RWPE1 (cell line): Measurements from ENCODE around the gene COA6.

Source experiments
- CTCF ChIA-PET: fragments of 350-600 bp; sonication (Branson Sonifier 250); formaldehyde crosslinking; extraction: SDS; loops from one replicate; lab custom pipeline; 2021; lab: Yijun Ruan, JAX
- POLR2A ChIA-PET: fragments of 400-600 bp; formaldehyde crosslinking; extraction: SDS; loops from one replicate; lab custom pipeline; 2020; ENCODE audit warnings: antibody characterized with exemption; ENCODE audit not compliant: low non-redundant PET; lab: Yijun Ruan, JAX
- DNase-seq: peaks from one replicate; pipeline ENCODE4 v3.0.0; 2012; ENCODE audit warnings: low spot score
- H3K27ac ChIP-seq: fragments of 450-650 bp; 2 replicates; pipeline ENCODE4 v1.5.1; 2017
- TF ChIP-seq, protein P1 (sequence below): fragments of 450-650 bp; conservative IDR thresholded peaks from 2 replicates; pipeline ENCODE4 v1.5.1; 2017; ENCODE audit warnings: low read depth, mild to moderate bottlenecking

Gene COA6

DNA sequence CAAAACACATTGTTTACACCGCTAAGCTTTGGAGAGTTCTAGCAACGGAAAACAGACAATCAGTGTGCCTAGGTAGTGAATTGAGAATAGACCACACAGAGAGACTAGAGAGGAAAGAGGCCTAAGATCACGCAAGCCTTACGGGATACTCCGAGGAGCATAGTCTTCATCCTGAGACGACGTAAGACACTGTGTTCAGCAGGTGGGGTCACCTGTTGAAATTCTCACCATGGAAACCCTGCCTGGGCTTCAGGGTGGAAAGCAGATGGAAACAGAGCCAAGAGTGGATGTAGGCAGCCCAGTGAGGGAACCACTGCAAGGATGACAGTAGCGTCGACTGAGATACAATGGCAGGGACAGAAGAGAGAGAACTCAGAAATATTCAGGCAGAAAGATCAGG, 40.2 kb downstream of the COA6 start:
- TF ChIP-seq, protein P1, sequence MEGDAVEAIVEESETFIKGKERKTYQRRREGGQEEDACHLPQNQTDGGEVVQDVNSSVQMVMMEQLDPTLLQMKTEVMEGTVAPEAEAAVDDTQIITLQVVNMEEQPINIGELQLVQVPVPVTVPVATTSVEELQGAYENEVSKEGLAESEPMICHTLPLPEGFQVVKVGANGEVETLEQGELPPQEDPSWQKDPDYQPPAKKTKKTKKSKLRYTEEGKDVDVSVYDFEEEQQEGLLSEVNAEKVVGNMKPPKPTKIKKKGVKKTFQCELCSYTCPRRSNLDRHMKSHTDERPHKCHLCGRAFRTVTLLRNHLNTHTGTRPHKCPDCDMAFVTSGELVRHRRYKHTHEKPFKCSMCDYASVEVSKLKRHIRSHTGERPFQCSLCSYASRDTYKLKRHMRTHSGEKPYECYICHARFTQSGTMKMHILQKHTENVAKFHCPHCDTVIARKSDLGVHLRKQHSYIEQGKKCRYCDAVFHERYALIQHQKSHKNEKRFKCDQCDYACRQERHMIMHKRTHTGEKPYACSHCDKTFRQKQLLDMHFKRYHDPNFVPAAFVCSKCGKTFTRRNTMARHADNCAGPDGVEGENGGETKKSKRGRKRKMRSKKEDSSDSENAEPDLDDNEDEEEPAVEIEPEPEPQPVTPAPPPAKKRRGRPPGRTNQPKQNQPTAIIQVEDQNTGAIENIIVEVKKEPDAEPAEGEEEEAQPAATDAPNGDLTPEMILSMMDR = no peak
- CTCF ChIA-PET = no interaction called here
- no peak for DNase-seq
- no peak overlapping the region for H3K27ac ChIP-seq
- POLR2A ChIA-PET = no interaction called here

DNA sequence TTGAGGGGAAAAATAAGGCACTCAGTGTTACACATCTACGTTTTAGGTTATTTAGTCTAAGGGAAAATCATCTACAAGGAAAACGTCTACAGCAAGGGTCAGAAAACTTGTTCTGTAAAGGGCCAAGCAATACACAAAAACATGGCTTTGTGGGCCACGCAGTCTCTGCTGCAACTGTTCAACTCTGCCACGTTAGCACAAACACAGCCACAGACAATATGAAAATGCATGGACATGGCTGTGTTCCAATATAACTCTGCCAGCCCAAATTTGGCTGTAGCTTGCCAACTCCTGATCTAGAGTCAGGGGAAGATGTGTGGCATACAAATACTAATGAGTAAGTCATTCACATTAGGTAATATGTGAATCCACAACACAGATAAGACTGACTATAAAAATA, 40.7 kb downstream of the COA6 start:
- ChIA-PET POLR2A (no interaction called here), CTCF (no interaction called here)
- no peak overlapping the region for H3K27ac ChIP-seq
- TF ChIP-seq, protein P1 = no peak
- no peak for DNase-seq

DNA sequence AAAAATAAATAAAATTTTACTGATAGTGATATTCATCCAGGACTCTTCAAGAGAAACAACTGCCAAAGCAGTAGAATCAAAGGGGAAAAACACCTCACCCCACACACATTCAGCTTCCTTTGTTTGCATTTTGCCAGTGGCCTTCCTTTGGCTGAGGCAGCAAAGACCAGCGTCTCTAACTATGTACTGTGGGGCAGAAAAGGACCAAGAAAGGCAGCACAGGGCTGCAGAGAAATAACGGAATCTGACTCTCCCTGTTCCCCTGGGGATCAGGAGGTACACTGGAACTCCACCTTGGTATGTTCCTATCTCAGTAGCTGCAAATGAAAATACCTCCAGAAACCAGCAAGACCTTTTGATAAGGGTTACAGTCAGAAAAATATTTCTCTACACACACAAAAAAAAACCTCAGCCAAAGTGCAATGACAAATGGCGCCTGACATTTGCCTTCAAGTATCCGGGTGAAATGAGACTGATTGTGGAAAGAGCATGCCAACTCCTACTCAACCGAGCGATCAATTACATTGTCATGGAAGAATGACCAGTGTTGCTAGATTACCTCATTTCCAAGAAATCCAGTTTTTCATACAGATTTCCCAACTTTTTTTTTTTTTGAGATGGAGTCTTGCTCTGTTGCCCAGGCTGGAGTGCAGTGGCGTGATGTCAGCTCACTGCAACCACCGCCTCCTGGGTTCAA, 54.8 kb downstream of the COA6 start:
- POLR2A ChIA-PET = no interaction called here
- TF ChIP-seq, protein P1 = no peak
- CTCF ChIA-PET = no interaction called here

DNA sequence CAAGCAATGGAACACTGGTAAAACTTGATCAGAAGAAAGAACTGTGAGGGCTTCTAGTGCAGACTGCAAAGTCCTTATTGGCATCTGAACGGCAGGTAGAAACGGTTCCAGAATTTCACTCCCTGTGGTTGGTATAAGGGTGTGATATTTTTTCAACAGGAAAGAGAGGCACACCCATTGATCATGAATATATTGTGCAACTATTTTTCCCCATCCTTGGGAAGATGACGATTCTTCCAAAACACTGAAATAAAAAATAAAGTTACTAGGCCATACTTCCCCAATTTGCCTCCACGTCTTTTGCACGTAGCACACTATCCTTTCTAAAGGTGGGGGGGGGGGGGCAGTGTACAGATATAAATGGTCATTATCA, 56.2 kb downstream of the COA6 start:
- no peak overlapping the region for H3K27ac ChIP-seq
- CTCF ChIA-PET = no interaction called here
- POLR2A ChIA-PET = no interaction called here
- TF ChIP-seq, protein P1 = no peak
- DNase-seq = no peak

More for the DNA sequence above, 54.8 kb downstream of the COA6 start:
- no peak overlapping the region for H3K27ac ChIP-seq
- no peak for DNase-seq

DNA sequence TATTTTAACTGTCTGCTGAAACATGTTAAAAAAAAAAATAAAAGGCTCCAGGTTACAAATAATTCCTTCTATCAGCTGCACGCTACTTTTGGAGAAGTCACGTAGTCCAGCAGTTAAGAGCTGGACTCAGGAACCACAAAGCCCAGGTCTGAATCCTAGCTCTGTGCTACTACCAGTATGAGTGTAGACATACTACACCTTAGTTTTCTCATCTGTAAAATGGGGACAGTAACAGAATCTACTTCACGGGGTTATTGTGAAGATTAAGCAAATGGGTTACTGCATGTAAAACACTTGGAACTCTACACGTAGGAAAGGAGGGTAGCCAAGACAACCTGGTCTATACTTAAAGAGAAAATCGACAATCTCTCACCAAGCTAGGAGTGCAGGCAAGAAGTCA, 57.4 kb downstream of the COA6 start:
- ChIA-PET POLR2A (no interaction called here), CTCF (interaction anchor here (0.7 kb wide), 1 partner anchor 636 kb away, joined by 3 read pairs; no protein-coding TSS in a partner anchor)
- no peak overlapping the region for H3K27ac ChIP-seq
- no peak for DNase-seq
- TF ChIP-seq, protein P1 = no peak

DNA sequence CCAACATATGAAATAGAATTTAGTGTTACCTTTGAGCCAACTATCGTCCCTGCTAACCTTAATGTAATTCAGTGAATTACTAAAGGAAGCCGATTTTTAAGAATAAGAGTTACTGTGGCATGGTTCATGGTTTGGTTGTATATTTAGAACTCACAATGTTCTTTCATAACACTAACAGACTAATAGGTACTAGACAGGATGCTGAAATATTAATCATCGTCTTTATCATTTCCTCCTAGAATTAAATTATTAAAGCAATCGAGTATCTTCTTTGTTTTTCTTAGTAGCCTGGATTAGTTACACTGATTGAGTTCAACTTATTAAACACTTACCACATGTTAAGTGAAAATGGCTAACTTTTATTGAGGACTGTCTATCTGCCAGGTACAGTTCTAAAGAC, 58.0 kb downstream of the COA6 start:
- CTCF ChIA-PET = no interaction called here
- TF ChIP-seq, protein P1 = no peak
- POLR2A ChIA-PET = no interaction called here
- no peak for DNase-seq
- H3K27ac ChIP-seq = no peak overlapping the region
